Measurements from ENCODE around the gene SUMO2. TPM values are rescaled to one million over a fixed set of nuclear protein-coding genes. Genes with fewer than 3 reads are reported as not detected.

Gene SUMO2
- total RNA-seq, 2 experiments from 2014 or later: 634 to 647 TPM

Other genes with a start within 250 kb of the SUMO2 start
- not detected for gene OTOP3, start 247.1 kb downstream of the SUMO2 start, total RNA-seq
- gene HID1, start 210.2 kb downstream of the SUMO2 start, total RNA-seq: 1 to 10 TPM in 1 of 2 experiments, under 1 TPM in 1; 0.89 to 1.9 TPM
- gene CDR2L, start 195.3 kb downstream of the SUMO2 start, total RNA-seq: 1 to 10 TPM; 1.8 to 2.0 TPM
- 10 to 100 TPM; 65.5 to 66.5 TPM for gene MRPL58, start 170.3 kb downstream of the SUMO2 start, total RNA-seq
- 100 to 1,000 TPM; 175 to 181 TPM for gene ATP5PD, start 136.0 kb downstream of the SUMO2 start, total RNA-seq
- gene KCTD2, start 135.7 kb downstream of the SUMO2 start, total RNA-seq: 10 to 100 TPM; 16.8 to 19.1 TPM
- 1 to 10 TPM; 2.3 to 2.8 TPM for gene SLC16A5, start 95.0 kb downstream of the SUMO2 start, total RNA-seq
- gene ARMC7, start 73.0 kb downstream of the SUMO2 start, total RNA-seq: 10 to 100 TPM; 10.8 to 11.8 TPM
- 10 to 100 TPM; 77.0 to 81.4 TPM for gene NT5C, start 51.2 kb downstream of the SUMO2 start, total RNA-seq
- 100 to 1,000 TPM; 233 to 238 TPM for gene JPT1, start 28.4 kb downstream of the SUMO2 start, total RNA-seq
- gene NUP85, start 22.7 kb upstream of the SUMO2 start, total RNA-seq: 100 to 1,000 TPM; 141 to 151 TPM
- 10 to 100 TPM; 67.5 to 68.8 TPM for gene GGA3, start 78.6 kb upstream of the SUMO2 start, total RNA-seq
- gene MRPS7, start 78.9 kb upstream of the SUMO2 start, total RNA-seq: 100 to 1,000 TPM in 1 of 2 experiments, 10 to 100 TPM in 1; 98.9 to 102 TPM
- 10 to 100 TPM; 42.4 to 43.9 TPM for gene MIF4GD, start 88.3 kb upstream of the SUMO2 start, total RNA-seq
- gene SLC25A19, start 106.5 kb upstream of the SUMO2 start, total RNA-seq: 100 to 1,000 TPM; 136 to 141 TPM
- 100 to 1,000 TPM; 181 to 182 TPM for gene GRB2, start 222.7 kb upstream of the SUMO2 start, total RNA-seq

All from activated CD8-positive, alpha-beta memory T cell treated with anti-CD3 and anti-CD28 coated beads for 36 hours (primary cell).